IMR-90 (cell line): ENCODE data around the gene PRSS50. TPM values are rescaled to one million over a fixed set of nuclear protein-coding genes. Genes with fewer than 3 reads are reported as not detected.

ENCODE experiments used
- ATAC-seq: fragments of 200-7000 bp; cut with Tn5 transposase; 2 replicates; pipeline ENCODE4 v1.9.1; 2020; ENCODE audit warnings: low read depth, mild to moderate bottlenecking, moderate library complexity
- BruUV-seq: library from RNA; stranded (reverse); fragments of 400-500 nt; replicated peaks from 2 replicates; lab custom pipeline; 2021; lab: Mats Ljungman, UMichigan
- CTCF ChIA-PET: fragments of 300-600 bp; formaldehyde crosslinking; extraction: SDS; loops from one replicate; lab custom pipeline; 2021; ENCODE audit warnings: antibody characterized with exemption; lab: Yijun Ruan, JAX
- POLR2A ChIA-PET: fragments of 300-600 bp; sonication (Branson Sonifier 250); formaldehyde crosslinking; loops from one replicate; lab custom pipeline; 2022; ENCODE audit warnings: antibody characterized with exemption; ENCODE audit not compliant: unreplicated experiment; lab: Charles Lee
- DNase-seq: peaks from one replicate; pipeline ENCODE4 v3.0.0; 2013
- H2AFZ ChIP-seq: replicated peaks from 2 replicates; pipeline ENCODE3; 2013; ENCODE audit warnings: low read length, mild to moderate bottlenecking; ENCODE audit not compliant: poor library complexity
- H2AK5ac ChIP-seq: 2 replicates; pipeline ENCODE4 v1.6.1; 2013; ENCODE audit warnings: low read depth, low read length, inconsistent platforms
- H2AK9ac ChIP-seq: replicated peaks from 2 replicates; pipeline ENCODE3; 2013; ENCODE audit warnings: mild to moderate bottlenecking, low read depth, low read length, moderate library complexity; ENCODE audit not compliant: poor library complexity
- H2BK120ac ChIP-seq: 2 replicates; pipeline ENCODE4 v1.6.1; 2013; ENCODE audit warnings: low read depth, low read length, inconsistent platforms
- H2BK15ac ChIP-seq: 3 replicates; pipeline ENCODE4 v1.6.1; 2013; ENCODE audit warnings: low read depth, low read length, inconsistent platforms
- H2BK20ac ChIP-seq: 2 replicates; pipeline ENCODE4 v1.6.1; 2013; ENCODE audit warnings: low read depth, mild to moderate bottlenecking, inconsistent platforms, low read length, moderate library complexity
- H2BK5ac ChIP-seq: 2 replicates; pipeline ENCODE4 v1.6.1; 2013; ENCODE audit warnings: mild to moderate bottlenecking, low read depth, low read length, inconsistent platforms; ENCODE audit not compliant: poor library complexity, severe bottlenecking
- H3K14ac ChIP-seq: replicated peaks from 2 replicates; pipeline ENCODE4 v1.6.1; 2013; ENCODE audit warnings: low read depth, low read length, inconsistent platforms
- H3K18ac ChIP-seq: 2 replicates; pipeline ENCODE4 v1.6.1; 2013; ENCODE audit warnings: low read depth, low read length, control low read depth
- H3K23ac ChIP-seq: 2 replicates; pipeline ENCODE4 v1.6.1; 2013; ENCODE audit warnings: low read depth, low read length, inconsistent platforms
- H3K27ac ChIP-seq: 2 replicates; pipeline ENCODE4 v1.5.1; 2013; ENCODE audit warnings: mild to moderate bottlenecking, control low read depth, low read length; ENCODE audit not compliant: insufficient read depth
- H3K27me3 ChIP-seq: 2 replicates; pipeline ENCODE4 v1.6.1; 2013; ENCODE audit warnings: low read length; ENCODE audit not compliant: control insufficient read depth, insufficient read depth
- H3K36me3 ChIP-seq: 2 replicates; pipeline ENCODE4 v1.6.1; 2013; ENCODE audit warnings: low read length, mixed read lengths; ENCODE audit not compliant: control insufficient read depth, insufficient read depth
- H3K4ac ChIP-seq: 2 replicates; pipeline ENCODE4 v1.6.1; 2013; ENCODE audit warnings: low read depth, low read length, inconsistent platforms
- H3K4me1 ChIP-seq: 2 replicates; pipeline ENCODE4 v1.6.1; 2013; ENCODE audit warnings: low read length, mixed read lengths; ENCODE audit not compliant: control insufficient read depth, insufficient read depth
- H3K4me2 ChIP-seq: 2 replicates; pipeline ENCODE4 v1.6.1; 2013; ENCODE audit warnings: low read depth, mild to moderate bottlenecking, control low read depth, low read length, moderate library complexity
- H3K4me3 ChIP-seq: 2 replicates; pipeline ENCODE4 v1.5.1; 2013; ENCODE audit warnings: low read depth, mild to moderate bottlenecking, control low read depth, low read length, moderate library complexity; ENCODE audit not compliant: insufficient read depth
- H3K56ac ChIP-seq: 2 replicates; pipeline ENCODE4 v1.6.1; 2013; ENCODE audit warnings: low read length, inconsistent platforms; ENCODE audit not compliant: insufficient read depth; ENCODE audit errors: extremely low read depth
- H3K79me1 ChIP-seq, 2 experiments: 2 replicates each; pipeline ENCODE4 v1.6.1; 2013; ENCODE audit warnings: low read length in 2 of 2, inconsistent platforms in 1 of 2, low read depth in 1 of 2
- H3K9ac ChIP-seq: 2 replicates; pipeline ENCODE4 v1.6.1; 2013; ENCODE audit warnings: low read depth, low read length, control low read depth
- H3K9me1 ChIP-seq: 2 replicates; pipeline ENCODE4 v1.6.1; 2013; ENCODE audit warnings: low read length, inconsistent platforms; ENCODE audit not compliant: insufficient read depth
- H3K9me3 ChIP-seq: 2 replicates; pipeline ENCODE4 v1.6.1; 2013; ENCODE audit warnings: low read length; ENCODE audit not compliant: control insufficient read depth, insufficient read depth
- H4K20me1 ChIP-seq: 2 replicates; pipeline ENCODE4 v1.6.1; 2013; ENCODE audit warnings: low read length, inconsistent platforms; ENCODE audit not compliant: insufficient read depth
- H4K5ac ChIP-seq: 2 replicates; pipeline ENCODE4 v1.6.1; 2013; ENCODE audit warnings: mild to moderate bottlenecking, low read depth, low read length, control low read depth
- H4K8ac ChIP-seq, 2 experiments: 2 replicates each; pipeline ENCODE4 v1.6.1; 2013; ENCODE audit warnings: low read depth in 2 of 2, low read length in 2 of 2, control low read depth in 1 of 2, inconsistent platforms in 1 of 2
- H4K91ac ChIP-seq: 2 replicates; pipeline ENCODE4 v1.6.1; 2013; ENCODE audit warnings: low read depth, low read length, inconsistent platforms; ENCODE audit not compliant: insufficient read depth
- POLR2A ChIP-seq: IDR thresholded peaks from 2 replicates; pipeline ENCODE4 v1.6.1; 2012; ENCODE audit warnings: mild to moderate bottlenecking, low read depth, low read length
- RAD21 ChIP-seq: IDR thresholded peaks from 2 replicates; pipeline ENCODE4 v1.6.1; 2012; ENCODE audit warnings: low read length, improper control_type of control experiment
- WGBS, 2 experiments: methylation state at CpG; one replicate each; pipeline versions ENCODE4 v1.1.5 to v1.1.7; 2013; ENCODE audit warnings: missing lambda C conversion rate in 2 of 2; ENCODE audit not compliant: insufficient read length in 1 of 2; ENCODE audit errors: extremely low coverage in 2 of 2; 5-methylcytosine and 5-hydroxymethylcytosine counted together
- dilution Hi-C: fragments of 300-500 bp; cut with HindIII; formaldehyde crosslinking; loops from one replicate; pipeline ENCODE4 v1.14.3; 2018; ENCODE audit warnings: low sequenced_read_pairs; ENCODE audit not compliant: unreplicated experiment
- in situ Hi-C: fragments of 300-500 bp; cut with MboI; formaldehyde crosslinking; loops from 3 replicates; pipeline ENCODE4 v1.14.3; 2019; ENCODE audit warnings: low sequenced_read_pairs, inconsistent platforms, mixed read lengths
- intact Hi-C: fragments of 100-400 bp; cut with micrococcal nuclease; formaldehyde crosslinking; loops from 2 replicates; pipeline ENCODE4 v1.10.0; 2022
- polyA plus RNA-seq, 3 experiments: library from polyadenylated mRNA; depleted of rRNA; stranded (reverse); fragments of >200 nt; gene quantifications; 2 replicates each; pipeline ENCODE4 v1.2.3, GENCODE V29; 2012; ENCODE audit warnings: low replicate concordance in 1 of 3
- total RNA-seq: library from RNA; depleted of rRNA; stranded (reverse); fragments of >200 nt; gene quantifications from 2 replicates; pipeline ENCODE4 v1.2.3, GENCODE V29; 2012
- TF ChIP-seq, protein P1 (sequence below): fragments of 150-350 bp; IDR thresholded peaks from 2 replicates; pipeline ENCODE4 v1.6.1; 2016; ENCODE audit warnings: low read depth, mild to moderate bottlenecking, low read length, moderate library complexity, borderline replicate concordance
- TF ChIP-seq, protein P2 (sequence below): fragments of 150-350 bp; IDR thresholded peaks from 2 replicates; pipeline ENCODE4 v1.6.1; 2017; ENCODE audit warnings: mild to moderate bottlenecking, antibody characterized with exemption, low read length, low read depth

The PRSS50 gene
- total and polyA plus RNA-seq, 2 of the 4 experiments (the other 2 are of a cell fraction) = not detected

GRCh38 chr3:46711305-46711704 lies 6.4 kb downstream of the PRSS50 start:
- ChIA-PET CTCF (no interaction called here), POLR2A (no interaction called here)
- no peak overlapping the region for H3K9ac ChIP-seq
- no peak overlapping the region for H3K18ac ChIP-seq
- no peak overlapping the region for H4K91ac ChIP-seq
- H3K79me1 ChIP-seq = no peaks in the 10 kb centered on the region
- no peaks in the 10 kb centered on the region for H3K36me3 ChIP-seq
- DNase-seq = no peak
- peaks cover 27% of the 10 kb centered on the region for H3K27me3 ChIP-seq
- no peak overlapping the region for H3K4me3 ChIP-seq
- no peak overlapping the region for H3K56ac ChIP-seq
- no peaks in the 10 kb centered on the region for H4K20me1 ChIP-seq
- H2AK5ac ChIP-seq = no peak overlapping the region
- H3K4me2 ChIP-seq = no peak overlapping the region
- no peak for TF ChIP-seq RAD21
- TF ChIP-seq, protein P1, sequence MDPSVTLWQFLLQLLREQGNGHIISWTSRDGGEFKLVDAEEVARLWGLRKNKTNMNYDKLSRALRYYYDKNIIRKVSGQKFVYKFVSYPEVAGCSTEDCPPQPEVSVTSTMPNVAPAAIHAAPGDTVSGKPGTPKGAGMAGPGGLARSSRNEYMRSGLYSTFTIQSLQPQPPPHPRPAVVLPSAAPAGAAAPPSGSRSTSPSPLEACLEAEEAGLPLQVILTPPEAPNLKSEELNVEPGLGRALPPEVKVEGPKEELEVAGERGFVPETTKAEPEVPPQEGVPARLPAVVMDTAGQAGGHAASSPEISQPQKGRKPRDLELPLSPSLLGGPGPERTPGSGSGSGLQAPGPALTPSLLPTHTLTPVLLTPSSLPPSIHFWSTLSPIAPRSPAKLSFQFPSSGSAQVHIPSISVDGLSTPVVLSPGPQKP = no peak
- TF ChIP-seq, protein P2, sequence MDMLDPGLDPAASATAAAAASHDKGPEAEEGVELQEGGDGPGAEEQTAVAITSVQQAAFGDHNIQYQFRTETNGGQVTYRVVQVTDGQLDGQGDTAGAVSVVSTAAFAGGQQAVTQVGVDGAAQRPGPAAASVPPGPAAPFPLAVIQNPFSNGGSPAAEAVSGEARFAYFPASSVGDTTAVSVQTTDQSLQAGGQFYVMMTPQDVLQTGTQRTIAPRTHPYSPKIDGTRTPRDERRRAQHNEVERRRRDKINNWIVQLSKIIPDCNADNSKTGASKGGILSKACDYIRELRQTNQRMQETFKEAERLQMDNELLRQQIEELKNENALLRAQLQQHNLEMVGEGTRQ = no peak
- no peak for TF ChIP-seq POLR2A
- H4K5ac ChIP-seq = no peak overlapping the region
- in situ Hi-C loops = loop anchor here (25.0 kb wide), 1 partner anchor 651 kb away; no protein-coding TSS in a partner anchor
- peaks cover 2% of the 10 kb centered on the region; the same call in 1 of the 2 replicates for H3K4me1 ChIP-seq
- intact Hi-C loops = no loop called here
- H2AFZ ChIP-seq = no peak overlapping the region
- no peak overlapping the region for H2BK20ac ChIP-seq
- no peak overlapping the region for H3K27ac ChIP-seq
- H3K4ac ChIP-seq = no peak overlapping the region
- no peaks in the 10 kb centered on the region for H3K9me3 ChIP-seq
- BruUV-seq = no TSS peak
- dilution Hi-C loops = no loop called here
- H2BK5ac ChIP-seq = no peak overlapping the region
- H3K23ac ChIP-seq = no peak overlapping the region
- H2AK9ac ChIP-seq = no peak overlapping the region
- no peak overlapping the region for H4K8ac ChIP-seq
- no peak overlapping the region for H2BK120ac ChIP-seq
- H2BK15ac ChIP-seq = no peak overlapping the region
- no peak overlapping the region for H3K14ac ChIP-seq
- H3K9me1 ChIP-seq = no peaks in the 10 kb centered on the region
- ATAC-seq = no peak
- no CpG with 5 or more reads among the region's 2 CpGs for whole genome bisulfite sequencing, 2 experiments
